Right lobe of liver (tissue), 4 donors: ENCODE data around the gene DEFB110.

Experiments used
- CTCF ChIP-seq, 4 donors: fragments of 200-600 bp in 3 of 4; fragments of 450-650 bp in 1 of 4; IDR thresholded peaks; one replicate each; pipeline versions ENCODE4 v1.5.1 to v1.8.0; 2016 to 2022; ENCODE audit warnings: antibody characterized with exemption in 4 of 4, mild to moderate bottlenecking in 2 of 4
- POLR2A ChIP-seq: fragments of 450-650 bp; IDR thresholded peaks from one replicate; pipeline ENCODE4 v1.6.1; 2017; ENCODE audit warnings: antibody characterized with exemption, mild to moderate bottlenecking
- donor health status: DM: no; HTN: no; CAD: no.
- donor health status: DM: no; HTN: no; CAD: no.
- donor health status: DM: no; HTN: yes; CAD: no.

- no peak for TF ChIP-seq POLR2A
- no peak for TF ChIP-seq CTCF (IDR thresholded peaks at IDR 0.05)
Observed at GRCh38 chr6:50056242-50056641, 34.4 kb upstream of the DEFB110 start.
